IMR-90 (cell line): ENCODE data around the gene TMCC1. TPM values are rescaled to one million over a fixed set of nuclear protein-coding genes. Genes with fewer than 3 reads are reported as not detected.
A peak's percentile ranks its signal among the peaks of the same experiment; 100 is the strongest.

Experiments
- ATAC-seq: fragments of 200-7000 bp; cut with Tn5 transposase; 2 replicates; pipeline ENCODE4 v1.9.1; 2020; ENCODE audit warnings: low read depth, mild to moderate bottlenecking, moderate library complexity
- BruUV-seq: library from RNA; stranded (reverse); fragments of 400-500 nt; replicated peaks from 2 replicates; lab custom pipeline; 2021; lab: Mats Ljungman, UMichigan
- CTCF ChIA-PET: fragments of 300-600 bp; formaldehyde crosslinking; extraction: SDS; loops from one replicate; lab custom pipeline; 2021; ENCODE audit warnings: antibody characterized with exemption; lab: Yijun Ruan, JAX
- POLR2A ChIA-PET: fragments of 300-600 bp; sonication (Branson Sonifier 250); formaldehyde crosslinking; loops from one replicate; lab custom pipeline; 2022; ENCODE audit warnings: antibody characterized with exemption; ENCODE audit not compliant: unreplicated experiment; lab: Charles Lee
- DNase-seq: peaks from one replicate; pipeline ENCODE4 v3.0.0; 2013
- H2AFZ ChIP-seq: replicated peaks from 2 replicates; pipeline ENCODE3; 2013; ENCODE audit warnings: low read length, mild to moderate bottlenecking; ENCODE audit not compliant: poor library complexity
- H2AK5ac ChIP-seq: 2 replicates; pipeline ENCODE4 v1.6.1; 2013; ENCODE audit warnings: low read depth, low read length, inconsistent platforms
- H2AK9ac ChIP-seq: replicated peaks from 2 replicates; pipeline ENCODE3; 2013; ENCODE audit warnings: mild to moderate bottlenecking, low read depth, low read length, moderate library complexity; ENCODE audit not compliant: poor library complexity
- H2BK120ac ChIP-seq: 2 replicates; pipeline ENCODE4 v1.6.1; 2013; ENCODE audit warnings: low read depth, low read length, inconsistent platforms
- H2BK15ac ChIP-seq: 3 replicates; pipeline ENCODE4 v1.6.1; 2013; ENCODE audit warnings: low read depth, low read length, inconsistent platforms
- H2BK20ac ChIP-seq: 2 replicates; pipeline ENCODE4 v1.6.1; 2013; ENCODE audit warnings: low read depth, mild to moderate bottlenecking, inconsistent platforms, low read length, moderate library complexity
- H2BK5ac ChIP-seq: 2 replicates; pipeline ENCODE4 v1.6.1; 2013; ENCODE audit warnings: mild to moderate bottlenecking, low read depth, low read length, inconsistent platforms; ENCODE audit not compliant: poor library complexity, severe bottlenecking
- H3K14ac ChIP-seq: replicated peaks from 2 replicates; pipeline ENCODE4 v1.6.1; 2013; ENCODE audit warnings: low read depth, low read length, inconsistent platforms
- H3K18ac ChIP-seq: 2 replicates; pipeline ENCODE4 v1.6.1; 2013; ENCODE audit warnings: low read depth, low read length, control low read depth
- H3K23ac ChIP-seq: 2 replicates; pipeline ENCODE4 v1.6.1; 2013; ENCODE audit warnings: low read depth, low read length, inconsistent platforms
- H3K27ac ChIP-seq: 2 replicates; pipeline ENCODE4 v1.5.1; 2013; ENCODE audit warnings: mild to moderate bottlenecking, control low read depth, low read length; ENCODE audit not compliant: insufficient read depth
- H3K27me3 ChIP-seq: 2 replicates; pipeline ENCODE4 v1.6.1; 2013; ENCODE audit warnings: low read length; ENCODE audit not compliant: control insufficient read depth, insufficient read depth
- H3K36me3 ChIP-seq: 2 replicates; pipeline ENCODE4 v1.6.1; 2013; ENCODE audit warnings: low read length, mixed read lengths; ENCODE audit not compliant: control insufficient read depth, insufficient read depth
- H3K4ac ChIP-seq: 2 replicates; pipeline ENCODE4 v1.6.1; 2013; ENCODE audit warnings: low read depth, low read length, inconsistent platforms
- H3K4me1 ChIP-seq: 2 replicates; pipeline ENCODE4 v1.6.1; 2013; ENCODE audit warnings: low read length, mixed read lengths; ENCODE audit not compliant: control insufficient read depth, insufficient read depth
- H3K4me2 ChIP-seq: 2 replicates; pipeline ENCODE4 v1.6.1; 2013; ENCODE audit warnings: low read depth, mild to moderate bottlenecking, control low read depth, low read length, moderate library complexity
- H3K4me3 ChIP-seq: 2 replicates; pipeline ENCODE4 v1.5.1; 2013; ENCODE audit warnings: low read depth, mild to moderate bottlenecking, control low read depth, low read length, moderate library complexity; ENCODE audit not compliant: insufficient read depth
- H3K56ac ChIP-seq: 2 replicates; pipeline ENCODE4 v1.6.1; 2013; ENCODE audit warnings: low read length, inconsistent platforms; ENCODE audit not compliant: insufficient read depth; ENCODE audit errors: extremely low read depth
- H3K79me1 ChIP-seq, 2 experiments: 2 replicates each; pipeline ENCODE4 v1.6.1; 2013; ENCODE audit warnings: low read length in 2 of 2, inconsistent platforms in 1 of 2, low read depth in 1 of 2
- H3K9ac ChIP-seq: 2 replicates; pipeline ENCODE4 v1.6.1; 2013; ENCODE audit warnings: low read depth, low read length, control low read depth
- H3K9me1 ChIP-seq: 2 replicates; pipeline ENCODE4 v1.6.1; 2013; ENCODE audit warnings: low read length, inconsistent platforms; ENCODE audit not compliant: insufficient read depth
- H3K9me3 ChIP-seq: 2 replicates; pipeline ENCODE4 v1.6.1; 2013; ENCODE audit warnings: low read length; ENCODE audit not compliant: control insufficient read depth, insufficient read depth
- H4K20me1 ChIP-seq: 2 replicates; pipeline ENCODE4 v1.6.1; 2013; ENCODE audit warnings: low read length, inconsistent platforms; ENCODE audit not compliant: insufficient read depth
- H4K5ac ChIP-seq: 2 replicates; pipeline ENCODE4 v1.6.1; 2013; ENCODE audit warnings: mild to moderate bottlenecking, low read depth, low read length, control low read depth
- H4K8ac ChIP-seq, 2 experiments: 2 replicates each; pipeline ENCODE4 v1.6.1; 2013; ENCODE audit warnings: low read depth in 2 of 2, low read length in 2 of 2, control low read depth in 1 of 2, inconsistent platforms in 1 of 2
- H4K91ac ChIP-seq: 2 replicates; pipeline ENCODE4 v1.6.1; 2013; ENCODE audit warnings: low read depth, low read length, inconsistent platforms; ENCODE audit not compliant: insufficient read depth
- BHLHE40 ChIP-seq: fragments of 150-350 bp; IDR thresholded peaks from 2 replicates; pipeline ENCODE4 v1.6.1; 2016; ENCODE audit warnings: mild to moderate bottlenecking, low read depth, low read length
- CEBPB ChIP-seq: IDR thresholded peaks from 2 replicates; pipeline ENCODE4 v1.6.1; 2012; ENCODE audit warnings: low read depth, low read length, improper control_type of control experiment
- CHD1 ChIP-seq: IDR thresholded peaks from 2 replicates; pipeline ENCODE4 v1.6.1; 2012; ENCODE audit warnings: low read depth, low read length, improper control_type of control experiment
- FOS ChIP-seq: fragments of 150-350 bp; IDR thresholded peaks from 2 replicates; pipeline ENCODE4 v1.6.1; 2016; ENCODE audit warnings: low read depth, low read length
- MAFK ChIP-seq: IDR thresholded peaks from 2 replicates; pipeline ENCODE4 v1.6.1; 2012; ENCODE audit warnings: low read depth, low read length, improper control_type of control experiment
- MAZ ChIP-seq: IDR thresholded peaks from 2 replicates; pipeline ENCODE4 v1.6.1; 2012; ENCODE audit warnings: low read depth, mild to moderate bottlenecking, low read length, improper control_type of control experiment, moderate library complexity, borderline replicate concordance
- MXI1 ChIP-seq: IDR thresholded peaks from 2 replicates; pipeline ENCODE4 v1.6.1; 2012; ENCODE audit warnings: low read depth, mild to moderate bottlenecking, low read length, moderate library complexity, borderline replicate concordance
- NFE2L2 ChIP-seq: fragments of 150-350 bp; IDR thresholded peaks from 2 replicates; pipeline ENCODE4 v1.6.1; 2016; ENCODE audit warnings: low read depth, mild to moderate bottlenecking, low read length
- POLR2A ChIP-seq: IDR thresholded peaks from 2 replicates; pipeline ENCODE4 v1.6.1; 2012; ENCODE audit warnings: mild to moderate bottlenecking, low read depth, low read length
- RAD21 ChIP-seq: IDR thresholded peaks from 2 replicates; pipeline ENCODE4 v1.6.1; 2012; ENCODE audit warnings: low read length, improper control_type of control experiment
- RCOR1 ChIP-seq: IDR thresholded peaks from 2 replicates; pipeline ENCODE4 v1.6.1; 2012; ENCODE audit warnings: mild to moderate bottlenecking, low read length, improper control_type of control experiment; ENCODE audit not compliant: insufficient replicate concordance
- RFX5 ChIP-seq: IDR thresholded peaks from 2 replicates; pipeline ENCODE4 v1.8.0; 2012; ENCODE audit warnings: low read depth, mild to moderate bottlenecking, low read length, moderate library complexity
- SMC3 ChIP-seq: fragments of 150-350 bp; IDR thresholded peaks from 2 replicates; pipeline ENCODE4 v1.6.1; 2016; ENCODE audit warnings: low read depth, mild to moderate bottlenecking, antibody characterized with exemption, low read length, moderate library complexity
- WGBS, 2 experiments: methylation state at CpG; one replicate each; pipeline versions ENCODE4 v1.1.5 to v1.1.7; 2013; ENCODE audit warnings: missing lambda C conversion rate in 2 of 2; ENCODE audit not compliant: insufficient read length in 1 of 2; ENCODE audit errors: extremely low coverage in 2 of 2; 5-methylcytosine and 5-hydroxymethylcytosine counted together
- dilution Hi-C: fragments of 300-500 bp; cut with HindIII; formaldehyde crosslinking; loops from one replicate; pipeline ENCODE4 v1.14.3; 2018; ENCODE audit warnings: low sequenced_read_pairs; ENCODE audit not compliant: unreplicated experiment
- in situ Hi-C: fragments of 300-500 bp; cut with MboI; formaldehyde crosslinking; loops from 3 replicates; pipeline ENCODE4 v1.14.3; 2019; ENCODE audit warnings: low sequenced_read_pairs, inconsistent platforms, mixed read lengths
- intact Hi-C: fragments of 100-400 bp; cut with micrococcal nuclease; formaldehyde crosslinking; loops from 2 replicates; pipeline ENCODE4 v1.10.0; 2022
- polyA plus RNA-seq, 3 experiments: library from polyadenylated mRNA; depleted of rRNA; stranded (reverse); fragments of >200 nt; gene quantifications; 2 replicates each; pipeline ENCODE4 v1.2.3, GENCODE V29; 2012; ENCODE audit warnings: low replicate concordance in 1 of 3
- total RNA-seq: library from RNA; depleted of rRNA; stranded (reverse); fragments of >200 nt; gene quantifications from 2 replicates; pipeline ENCODE4 v1.2.3, GENCODE V29; 2012
- TF ChIP-seq, protein P1 (sequence below): fragments of 150-350 bp; IDR thresholded peaks from 2 replicates; pipeline ENCODE4 v1.6.1; 2016; ENCODE audit warnings: low read depth, mild to moderate bottlenecking, low read length, moderate library complexity, borderline replicate concordance
- TF ChIP-seq, protein P2 (sequence below): fragments of 150-350 bp; IDR thresholded peaks from 2 replicates; pipeline ENCODE4 v1.6.1; 2017; ENCODE audit warnings: mild to moderate bottlenecking, antibody characterized with exemption, low read length, low read depth
- TF ChIP-seq, protein P3 (sequence below): conservative IDR thresholded peaks from 2 replicates; pipeline ENCODE4 v1.5.1; 2012; ENCODE audit warnings: mild to moderate bottlenecking, low read depth, low read length, improper control_type of control experiment

Gene TMCC1
- total and polyA plus RNA-seq, 2 of the 4 experiments (the other 2 are of a cell fraction), result 5.0 to 7.3 TPM

DNA sequence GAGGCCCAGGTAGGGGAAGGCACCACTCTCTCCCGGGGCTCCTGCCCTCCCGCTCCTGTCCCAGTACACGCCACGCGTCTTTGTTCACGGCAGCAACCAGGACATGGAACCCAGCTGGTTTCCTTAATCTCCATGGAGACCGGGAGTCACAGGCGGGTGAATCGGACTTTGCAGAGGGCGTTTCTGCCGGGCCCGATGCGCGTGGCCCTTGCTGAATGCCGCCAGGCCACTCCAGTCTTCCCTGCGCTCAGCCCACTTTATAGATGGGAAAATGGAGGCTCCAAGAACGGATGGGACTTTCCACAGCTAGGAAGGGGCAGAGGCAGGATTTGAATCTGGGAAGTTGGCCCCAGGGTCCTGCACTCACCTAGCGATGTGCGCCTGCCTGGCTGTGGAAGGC lies 294.4 kb downstream of the TMCC1 start:
- no peak overlapping the region; the same call in 1 of the 2 replicates for H3K56ac ChIP-seq
- peak overlapping the region; percentile 63; the same call in 1 of the 2 replicates for H3K23ac ChIP-seq
- H3K4me2 ChIP-seq, result no peak overlapping the region
- peak overlapping the region; percentile 71 to 76; a peak in 3 of 4 replicates for H4K8ac ChIP-seq
- peak overlapping the region; percentile 71 for H2AFZ ChIP-seq
- H3K27ac ChIP-seq, result peak overlapping the region; percentile 66
- POLR2A ChIA-PET, result no interaction called here
- H3K9me3 ChIP-seq, result no peaks in the 10 kb centered on the region
- peak overlapping the region; percentile 86; the same call in 2 of the 3 replicates for H2BK15ac ChIP-seq
- peak overlapping the region; percentile 70 for H4K91ac ChIP-seq
- H2BK5ac ChIP-seq, result peak overlapping the region; percentile 79
- H3K79me1 ChIP-seq, result peaks cover 23 to 86% of the 10 kb centered on the region in 2 experiments; a peak in 3 of 4 replicates
- peak overlapping the region; percentile 36; the same call in 1 of the 2 replicates for H3K9ac ChIP-seq
- CTCF ChIA-PET, result interaction anchor here (4.2 kb wide), 1 partner anchor 109 kb away, joined by 25 read pairs; no protein-coding TSS in a partner anchor
- H4K20me1 ChIP-seq, result peaks cover 25% of the 10 kb centered on the region
- H2AK9ac ChIP-seq, result peak overlapping the region; percentile 95
- H4K5ac ChIP-seq, result peak overlapping the region; percentile 65; the same call in 1 of the 2 replicates
- BruUV-seq, result no TSS peak
- H3K4me1 ChIP-seq, result peaks cover 54% of the 10 kb centered on the region
- peaks cover 32% of the 10 kb centered on the region for H3K9me1 ChIP-seq
- peak overlapping the region; percentile 98 for H3K4ac ChIP-seq
- no peak for TF ChIP-seq POLR2A
- TF ChIP-seq, protein P1, sequence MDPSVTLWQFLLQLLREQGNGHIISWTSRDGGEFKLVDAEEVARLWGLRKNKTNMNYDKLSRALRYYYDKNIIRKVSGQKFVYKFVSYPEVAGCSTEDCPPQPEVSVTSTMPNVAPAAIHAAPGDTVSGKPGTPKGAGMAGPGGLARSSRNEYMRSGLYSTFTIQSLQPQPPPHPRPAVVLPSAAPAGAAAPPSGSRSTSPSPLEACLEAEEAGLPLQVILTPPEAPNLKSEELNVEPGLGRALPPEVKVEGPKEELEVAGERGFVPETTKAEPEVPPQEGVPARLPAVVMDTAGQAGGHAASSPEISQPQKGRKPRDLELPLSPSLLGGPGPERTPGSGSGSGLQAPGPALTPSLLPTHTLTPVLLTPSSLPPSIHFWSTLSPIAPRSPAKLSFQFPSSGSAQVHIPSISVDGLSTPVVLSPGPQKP, result no peak
- no peak for TF ChIP-seq RCOR1
- no peak for TF ChIP-seq MXI1
- TF ChIP-seq CHD1, result no peak
- TF ChIP-seq, protein P2, sequence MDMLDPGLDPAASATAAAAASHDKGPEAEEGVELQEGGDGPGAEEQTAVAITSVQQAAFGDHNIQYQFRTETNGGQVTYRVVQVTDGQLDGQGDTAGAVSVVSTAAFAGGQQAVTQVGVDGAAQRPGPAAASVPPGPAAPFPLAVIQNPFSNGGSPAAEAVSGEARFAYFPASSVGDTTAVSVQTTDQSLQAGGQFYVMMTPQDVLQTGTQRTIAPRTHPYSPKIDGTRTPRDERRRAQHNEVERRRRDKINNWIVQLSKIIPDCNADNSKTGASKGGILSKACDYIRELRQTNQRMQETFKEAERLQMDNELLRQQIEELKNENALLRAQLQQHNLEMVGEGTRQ, result no peak
- no peak for TF ChIP-seq MAFK
- TF ChIP-seq NFE2L2, result no peak
- no peak for TF ChIP-seq MAZ
- TF ChIP-seq FOS, result no peak
- no peak for TF ChIP-seq BHLHE40
- TF ChIP-seq SMC3, result no peak
- TF ChIP-seq RFX5, result no peak
- TF ChIP-seq, protein P3, sequence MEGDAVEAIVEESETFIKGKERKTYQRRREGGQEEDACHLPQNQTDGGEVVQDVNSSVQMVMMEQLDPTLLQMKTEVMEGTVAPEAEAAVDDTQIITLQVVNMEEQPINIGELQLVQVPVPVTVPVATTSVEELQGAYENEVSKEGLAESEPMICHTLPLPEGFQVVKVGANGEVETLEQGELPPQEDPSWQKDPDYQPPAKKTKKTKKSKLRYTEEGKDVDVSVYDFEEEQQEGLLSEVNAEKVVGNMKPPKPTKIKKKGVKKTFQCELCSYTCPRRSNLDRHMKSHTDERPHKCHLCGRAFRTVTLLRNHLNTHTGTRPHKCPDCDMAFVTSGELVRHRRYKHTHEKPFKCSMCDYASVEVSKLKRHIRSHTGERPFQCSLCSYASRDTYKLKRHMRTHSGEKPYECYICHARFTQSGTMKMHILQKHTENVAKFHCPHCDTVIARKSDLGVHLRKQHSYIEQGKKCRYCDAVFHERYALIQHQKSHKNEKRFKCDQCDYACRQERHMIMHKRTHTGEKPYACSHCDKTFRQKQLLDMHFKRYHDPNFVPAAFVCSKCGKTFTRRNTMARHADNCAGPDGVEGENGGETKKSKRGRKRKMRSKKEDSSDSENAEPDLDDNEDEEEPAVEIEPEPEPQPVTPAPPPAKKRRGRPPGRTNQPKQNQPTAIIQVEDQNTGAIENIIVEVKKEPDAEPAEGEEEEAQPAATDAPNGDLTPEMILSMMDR, result no peak
- TF ChIP-seq CEBPB, result no peak
- no peak for TF ChIP-seq RAD21
- in situ Hi-C loops, result no loop called here
- intact Hi-C loops, result loop anchor here (5.0 kb wide), 1 partner anchor 157 kb away; the partner anchor contains the start of gene IFT122
- no peak for DNase-seq
- dilution Hi-C loops, result no loop called here
- H2AK5ac ChIP-seq, result peak overlapping the region; percentile 99
- no peak overlapping the region for H3K4me3 ChIP-seq
- H2BK20ac ChIP-seq, result peak overlapping the region; percentile 73
- peak overlapping the region; percentile 79 for H3K14ac ChIP-seq
- WGBS, 2 experiments, result 92% methylated on average over 7 of the region's 19 CpGs; no CpG with 5 or more reads in 1 of the 2 experiments
- H3K27me3 ChIP-seq, result no peaks in the 10 kb centered on the region
- no peak for ATAC-seq
- no peaks in the 10 kb centered on the region for H3K36me3 ChIP-seq
- peak overlapping the region; percentile 93 for H2BK120ac ChIP-seq
- peak overlapping the region; percentile 44; the same call in 1 of the 2 replicates for H3K18ac ChIP-seq
